H9 (cell line): ENCODE data around the gene LYPD6. TPM values are rescaled to one million over a fixed set of nuclear protein-coding genes. Genes with fewer than 3 reads are reported as not detected.

ENCODE experiments used
- DNase-seq: peaks from one replicate; pipeline ENCODE4 v3.0.0-alpha.2; 2017
- H2AFZ ChIP-seq: one replicate; pipeline ENCODE4 v1.6.1; 2013; ENCODE audit warnings: mild to moderate bottlenecking, low read length, control low read depth, moderate library complexity
- H2AK5ac ChIP-seq: 2 replicates; pipeline ENCODE4 v1.6.1; 2013; ENCODE audit warnings: low read length, control low read depth, mixed read lengths; ENCODE audit not compliant: insufficient read length
- H2BK120ac ChIP-seq: one replicate; pipeline ENCODE4 v1.6.1; 2013; ENCODE audit warnings: low read depth, mild to moderate bottlenecking, low read length, control low read depth, inconsistent platforms; ENCODE audit not compliant: poor library complexity, severe bottlenecking
- H2BK12ac ChIP-seq: 2 replicates; pipeline ENCODE4 v1.6.1; 2013; ENCODE audit warnings: low read length, control low read depth, mixed read lengths, low read depth; ENCODE audit not compliant: insufficient read length
- H2BK15ac ChIP-seq: 2 replicates; pipeline ENCODE4 v1.6.1; 2013; ENCODE audit warnings: low read depth, low read length, control low read depth
- H2BK20ac ChIP-seq: one replicate; pipeline ENCODE4 v1.6.1; 2013; ENCODE audit warnings: low read depth, mild to moderate bottlenecking, low read length, control low read depth, inconsistent platforms; ENCODE audit not compliant: poor library complexity, severe bottlenecking
- H2BK5ac ChIP-seq: 2 replicates; pipeline ENCODE4 v1.6.1; 2013; ENCODE audit warnings: low read length, control low read depth, mixed read lengths; ENCODE audit not compliant: insufficient read length
- H3K14ac ChIP-seq: 2 replicates; pipeline ENCODE4 v1.6.1; 2013; ENCODE audit warnings: low read length, control low read depth; ENCODE audit not compliant: insufficient read depth
- H3K18ac ChIP-seq: 2 replicates; pipeline ENCODE4 v1.6.1; 2013; ENCODE audit warnings: low read depth, mild to moderate bottlenecking, mixed read lengths, low read length, control low read depth; ENCODE audit not compliant: insufficient read length
- H3K23ac ChIP-seq: 2 replicates; pipeline ENCODE4 v1.6.1; 2013; ENCODE audit warnings: low read length, control low read depth, mixed read lengths, low read depth; ENCODE audit not compliant: insufficient read length
- H3K23me2 ChIP-seq: 2 replicates; pipeline ENCODE4 v1.6.1; 2013; ENCODE audit warnings: low read depth, mild to moderate bottlenecking, mixed read lengths, low read length, control low read depth; ENCODE audit not compliant: insufficient read length, poor library complexity, severe bottlenecking
- H3K27ac ChIP-seq: 2 replicates; pipeline ENCODE4 v1.5.1; 2013; ENCODE audit warnings: low read length, control low read depth, mixed read lengths, low read depth; ENCODE audit not compliant: insufficient read length
- H3K27me3 ChIP-seq: 2 replicates; pipeline ENCODE4 v1.6.1; 2013; ENCODE audit warnings: low read length, control low read depth, inconsistent platforms; ENCODE audit not compliant: insufficient read depth
- H3K4ac ChIP-seq: 2 replicates; pipeline ENCODE4 v1.6.1; 2013; ENCODE audit warnings: low read depth, mild to moderate bottlenecking, control low read depth, inconsistent platforms, low read length, moderate library complexity
- H3K4me1 ChIP-seq: 2 replicates; pipeline ENCODE4 v1.6.1; 2013; ENCODE audit warnings: low read length, control low read depth, inconsistent platforms; ENCODE audit not compliant: insufficient read depth
- H3K4me2 ChIP-seq: 2 replicates; pipeline ENCODE4 v1.6.1; 2013; ENCODE audit warnings: low read length, control low read depth, mixed read lengths; ENCODE audit not compliant: insufficient read length, insufficient read depth
- H3K56ac ChIP-seq: 2 replicates; pipeline ENCODE4 v1.6.1; 2013; ENCODE audit warnings: low read depth, mild to moderate bottlenecking, mixed read lengths, low read length, control low read depth; ENCODE audit not compliant: insufficient read length
- H3K79me1 ChIP-seq: 2 replicates; pipeline ENCODE4 v1.6.1; 2013; ENCODE audit warnings: low read depth, mild to moderate bottlenecking, moderate library complexity, low read length, control low read depth, inconsistent platforms; ENCODE audit not compliant: insufficient read depth, poor library complexity, severe bottlenecking
- H3K79me2 ChIP-seq: 2 replicates; pipeline ENCODE4 v1.6.1; 2013; ENCODE audit warnings: low read length, control low read depth, inconsistent platforms; ENCODE audit not compliant: insufficient read depth
- H3K9ac ChIP-seq: 2 replicates; pipeline ENCODE4 v1.6.1; 2013; ENCODE audit warnings: low read length, control low read depth, mixed read lengths; ENCODE audit not compliant: insufficient read length; ENCODE audit errors: extremely low read depth
- H3K9me3 ChIP-seq: one replicate; pipeline ENCODE4 v1.6.1; 2013; ENCODE audit warnings: low read depth, low read length, inconsistent platforms; ENCODE audit not compliant: control insufficient read depth
- H3T11ph ChIP-seq: one replicate; pipeline ENCODE4 v1.6.1; 2013; ENCODE audit warnings: mild to moderate bottlenecking, low read length, control low read depth, inconsistent platforms
- H4K20me1 ChIP-seq: one replicate; pipeline ENCODE4 v1.6.1; 2013; ENCODE audit not compliant: control insufficient read depth, insufficient read length, insufficient read depth
- H4K5ac ChIP-seq: 2 replicates; pipeline ENCODE4 v1.6.1; 2013; ENCODE audit warnings: low read depth, mild to moderate bottlenecking, mixed read lengths, low read length, control low read depth; ENCODE audit not compliant: insufficient read length
- H4K8ac ChIP-seq: replicated peaks from 2 replicates; pipeline ENCODE4 v1.6.1; 2013; ENCODE audit warnings: low read length, control low read depth, mixed read lengths, low read depth; ENCODE audit not compliant: insufficient read length
- H4K91ac ChIP-seq: 2 replicates; pipeline ENCODE4 v1.6.1; 2013; ENCODE audit warnings: low read depth, mild to moderate bottlenecking, moderate library complexity, mixed read lengths, low read length, control low read depth; ENCODE audit not compliant: insufficient read length
- H3K27ac Mint-ChIP-seq, 3 experiments: 2 replicates in 2 of 3; 3 replicates in 1 of 3; pipeline ENCODE4 v1.8.0; 2020 to 2021; ENCODE audit warnings: mixed read lengths in 3 of 3, mild to moderate bottlenecking in 1 of 3, moderate library complexity in 1 of 3
- H3K27me3 Mint-ChIP-seq: 2 replicates; pipeline ENCODE4 v1.8.0; 2021; ENCODE audit warnings: low read depth, mild to moderate bottlenecking, moderate library complexity, mixed read lengths
- H3K36me3 Mint-ChIP-seq, 3 experiments: 2 replicates in 2 of 3; 3 replicates in 1 of 3; pipeline ENCODE4 v1.8.0; 2020 to 2021; ENCODE audit warnings: low read depth in 3 of 3, mixed read lengths in 3 of 3; ENCODE audit not compliant: insufficient read depth in 1 of 3
- H3K4me1 Mint-ChIP-seq, 2 experiments: 2 replicates each; pipeline ENCODE4 v1.8.0; 2020; ENCODE audit warnings: mixed read lengths in 2 of 2
- H3K4me3 Mint-ChIP-seq, 2 experiments: 2 replicates in 1 of 2; 3 replicates in 1 of 2; pipeline ENCODE4 v1.8.0; 2020 to 2021; ENCODE audit warnings: mild to moderate bottlenecking in 2 of 2, mixed read lengths in 2 of 2, moderate library complexity in 1 of 2
- H3K9me3 Mint-ChIP-seq, 2 experiments: 2 replicates in 1 of 2; 3 replicates in 1 of 2; pipeline ENCODE4 v1.8.0; 2020; ENCODE audit warnings: mild to moderate bottlenecking in 2 of 2, mixed read lengths in 2 of 2, moderate library complexity in 1 of 2
- WGBS: extraction: QIAGEN DNeasy Blood & Tissue Kit; methylation state at CpG from one replicate; pipeline ENCODE4 v1.1.7; 2013; ENCODE audit warnings: missing lambda C conversion rate, low lambda C conversion rate, mixed read lengths; ENCODE audit not compliant: insufficient read length; ENCODE audit errors: extremely low coverage; 5-methylcytosine and 5-hydroxymethylcytosine counted together
- total RNA-seq: library from RNA; stranded (reverse); gene quantifications from 2 replicates; pipeline ENCODE4 v1.2.1, GENCODE V29; 2021
- TF ChIP-seq, protein P1 (sequence below): fragments of 200-600 bp; sonication (generic); conservative IDR thresholded peaks from 3 replicates; pipeline ENCODE4 v1.8.0; 2021; ENCODE audit warnings: antibody characterized with exemption, mild to moderate bottlenecking

The LYPD6 gene
- total RNA-seq, 1 experiment from 2014 or later: 3.0 TPM

- H4K8ac ChIP-seq: no peak overlapping the region
- no peak overlapping the region for H3K27ac ChIP-seq
- H2BK20ac ChIP-seq: no peak overlapping the region
- no peaks in the 10 kb centered on the region for H3K79me2 ChIP-seq
- H2BK15ac ChIP-seq: no peak overlapping the region
- H3K9ac ChIP-seq: no peak overlapping the region
- no peak overlapping the region for H3K23ac ChIP-seq
- no peak overlapping the region for H2BK120ac ChIP-seq
- no peak overlapping the region for H3K4me2 ChIP-seq
- no peak overlapping the region for H3K27ac Mint-ChIP-seq
- H4K5ac ChIP-seq: no peak overlapping the region
- H3K4ac ChIP-seq: no peak overlapping the region
- DNase-seq: no peak
- no peak overlapping the region for H2BK12ac ChIP-seq
- no peak overlapping the region for H3T11ph ChIP-seq
- WGBS: no CpG with 5 or more reads among the region's 5 CpGs
- H3K18ac ChIP-seq: no peak overlapping the region
- H3K9me3 ChIP-seq: no peaks in the 10 kb centered on the region
- no peaks in the 10 kb centered on the region for H3K23me2 ChIP-seq
- no peak overlapping the region for H2BK5ac ChIP-seq
- no peak overlapping the region for H2AK5ac ChIP-seq
- H3K4me1 Mint-ChIP-seq: peaks cover 11 to 12% of the 10 kb centered on the region in 2 experiments
- no peaks in the 10 kb centered on the region for H3K27me3 ChIP-seq
- H3K36me3 Mint-ChIP-seq: no peaks in the 10 kb centered on the region
- H4K20me1 ChIP-seq: no peaks in the 10 kb centered on the region
- no peaks in the 10 kb centered on the region for H3K9me3 Mint-ChIP-seq
- no peak overlapping the region for H4K91ac ChIP-seq
- no peak overlapping the region for H3K4me3 Mint-ChIP-seq
- H3K79me1 ChIP-seq: no peaks in the 10 kb centered on the region
- TF ChIP-seq, protein P1, sequence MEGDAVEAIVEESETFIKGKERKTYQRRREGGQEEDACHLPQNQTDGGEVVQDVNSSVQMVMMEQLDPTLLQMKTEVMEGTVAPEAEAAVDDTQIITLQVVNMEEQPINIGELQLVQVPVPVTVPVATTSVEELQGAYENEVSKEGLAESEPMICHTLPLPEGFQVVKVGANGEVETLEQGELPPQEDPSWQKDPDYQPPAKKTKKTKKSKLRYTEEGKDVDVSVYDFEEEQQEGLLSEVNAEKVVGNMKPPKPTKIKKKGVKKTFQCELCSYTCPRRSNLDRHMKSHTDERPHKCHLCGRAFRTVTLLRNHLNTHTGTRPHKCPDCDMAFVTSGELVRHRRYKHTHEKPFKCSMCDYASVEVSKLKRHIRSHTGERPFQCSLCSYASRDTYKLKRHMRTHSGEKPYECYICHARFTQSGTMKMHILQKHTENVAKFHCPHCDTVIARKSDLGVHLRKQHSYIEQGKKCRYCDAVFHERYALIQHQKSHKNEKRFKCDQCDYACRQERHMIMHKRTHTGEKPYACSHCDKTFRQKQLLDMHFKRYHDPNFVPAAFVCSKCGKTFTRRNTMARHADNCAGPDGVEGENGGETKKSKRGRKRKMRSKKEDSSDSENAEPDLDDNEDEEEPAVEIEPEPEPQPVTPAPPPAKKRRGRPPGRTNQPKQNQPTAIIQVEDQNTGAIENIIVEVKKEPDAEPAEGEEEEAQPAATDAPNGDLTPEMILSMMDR: no peak
- no peaks in the 10 kb centered on the region; the same call in 1 of the 2 replicates for H3K4me1 ChIP-seq
- H2AFZ ChIP-seq: no peak overlapping the region
- no peak overlapping the region for H3K56ac ChIP-seq
- no peaks in the 10 kb centered on the region for H3K27me3 Mint-ChIP-seq
- H3K14ac ChIP-seq: no peak overlapping the region
Measured at GRCh38 chr2:149418065-149418464, 87.7 kb downstream of the LYPD6 start.
